ENCODE results near the gene CMYA5.

DNA sequence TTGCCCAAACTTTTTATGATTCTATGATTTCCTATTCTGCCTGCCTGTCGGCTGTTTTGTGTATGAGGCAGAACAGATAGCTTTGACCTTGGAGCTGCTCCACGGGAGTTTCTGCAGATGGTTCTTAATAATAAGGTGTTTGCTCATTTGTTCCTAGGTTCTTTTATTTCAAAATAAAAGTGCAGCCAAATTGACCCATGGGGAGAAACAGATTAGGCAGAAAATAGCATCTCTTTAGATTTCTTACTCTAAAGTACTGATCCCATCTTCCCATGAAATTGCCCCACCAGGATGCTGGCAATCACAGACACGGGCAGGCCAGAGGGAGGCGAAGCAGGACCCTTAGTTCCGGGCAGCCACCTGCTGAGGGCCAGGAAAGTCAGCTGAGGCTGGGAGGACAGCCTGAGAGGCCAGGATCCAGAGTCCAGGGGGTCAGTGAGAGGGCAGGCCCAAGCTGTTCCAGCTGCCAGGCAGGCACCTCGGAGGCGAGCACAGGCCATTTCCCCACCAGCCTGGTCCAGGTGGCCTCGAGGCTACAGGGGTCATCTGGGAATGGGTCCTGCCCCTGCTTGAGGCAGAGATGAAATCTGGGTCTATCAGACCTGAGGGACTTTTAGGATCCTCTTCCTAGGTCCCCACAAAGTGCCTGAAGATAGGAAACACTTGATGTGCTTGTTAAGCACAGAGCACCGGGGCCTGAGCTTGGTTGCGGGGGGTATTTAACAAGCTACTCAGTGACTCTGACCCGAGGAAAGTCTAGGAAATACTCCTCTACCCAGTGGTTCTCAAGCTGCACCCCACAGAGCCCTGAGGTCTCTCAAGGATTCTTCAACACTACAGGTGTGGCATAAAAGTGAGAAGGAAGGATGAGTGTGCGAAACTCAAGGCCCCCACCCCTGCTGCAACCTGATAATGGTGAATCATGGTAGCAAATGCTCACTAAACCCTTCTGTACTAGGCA is 145.4 kb downstream of the CMYA5 start:
- no peak for TF ChIP-seq RARB (CRISPR knock-in tag; IDR thresholded peaks at IDR 0.05)
- no peak for TF ChIP-seq ZC3H10 (CRISPR knock-in tag; IDR thresholded peaks at IDR 0.05)
- TF ChIP-seq, protein P1, sequence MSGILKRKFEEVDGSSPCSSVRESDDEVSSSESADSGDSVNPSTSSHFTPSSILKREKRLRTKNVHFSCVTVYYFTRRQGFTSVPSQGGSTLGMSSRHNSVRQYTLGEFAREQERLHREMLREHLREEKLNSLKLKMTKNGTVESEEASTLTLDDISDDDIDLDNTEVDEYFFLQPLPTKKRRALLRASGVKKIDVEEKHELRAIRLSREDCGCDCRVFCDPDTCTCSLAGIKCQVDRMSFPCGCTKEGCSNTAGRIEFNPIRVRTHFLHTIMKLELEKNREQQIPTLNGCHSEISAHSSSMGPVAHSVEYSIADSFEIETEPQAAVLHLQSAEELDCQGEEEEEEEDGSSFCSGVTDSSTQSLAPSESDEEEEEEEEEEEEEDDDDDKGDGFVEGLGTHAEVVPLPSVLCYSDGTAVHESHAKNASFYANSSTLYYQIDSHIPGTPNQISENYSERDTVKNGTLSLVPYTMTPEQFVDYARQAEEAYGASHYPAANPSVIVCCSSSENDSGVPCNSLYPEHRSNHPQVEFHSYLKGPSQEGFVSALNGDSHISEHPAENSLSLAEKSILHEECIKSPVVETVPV (CRISPR knock-in tag; IDR thresholded peaks at IDR 0.05) = no peak
- no peak for TF ChIP-seq ARNTL (CRISPR knock-in tag; IDR thresholded peaks at IDR 0.05; ENCODE audit: borderline replicate concordance, low read depth)
- TF ChIP-seq, protein P2, sequence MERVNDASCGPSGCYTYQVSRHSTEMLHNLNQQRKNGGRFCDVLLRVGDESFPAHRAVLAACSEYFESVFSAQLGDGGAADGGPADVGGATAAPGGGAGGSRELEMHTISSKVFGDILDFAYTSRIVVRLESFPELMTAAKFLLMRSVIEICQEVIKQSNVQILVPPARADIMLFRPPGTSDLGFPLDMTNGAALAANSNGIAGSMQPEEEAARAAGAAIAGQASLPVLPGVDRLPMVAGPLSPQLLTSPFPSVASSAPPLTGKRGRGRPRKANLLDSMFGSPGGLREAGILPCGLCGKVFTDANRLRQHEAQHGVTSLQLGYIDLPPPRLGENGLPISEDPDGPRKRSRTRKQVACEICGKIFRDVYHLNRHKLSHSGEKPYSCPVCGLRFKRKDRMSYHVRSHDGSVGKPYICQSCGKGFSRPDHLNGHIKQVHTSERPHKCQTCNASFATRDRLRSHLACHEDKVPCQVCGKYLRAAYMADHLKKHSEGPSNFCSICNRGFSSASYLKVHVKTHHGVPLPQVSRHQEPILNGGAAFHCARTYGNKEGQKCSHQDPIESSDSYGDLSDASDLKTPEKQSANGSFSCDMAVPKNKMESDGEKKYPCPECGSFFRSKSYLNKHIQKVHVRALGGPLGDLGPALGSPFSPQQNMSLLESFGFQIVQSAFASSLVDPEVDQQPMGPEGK (CRISPR knock-in tag; IDR thresholded peaks at IDR 0.05; ENCODE audit: borderline replicate concordance) = no peak
- TF ChIP-seq SNAI2 (CRISPR knock-in tag; IDR thresholded peaks at IDR 0.05) = no peak
- no peak for TF ChIP-seq ESRRG (CRISPR knock-in tag; IDR thresholded peaks at IDR 0.05)
